SK-N-SH (cell line): Measurements from ENCODE around the gene NECTIN2. TPM values are rescaled to one million over a fixed set of nuclear protein-coding genes. Genes with fewer than 3 reads are reported as not detected.

Source experiments
- CTCF ChIA-PET: fragments of 300-600, 350-600 bp; formaldehyde crosslinking; extraction: SDS; loops from one replicate; lab custom pipeline; 2021; lab: Yijun Ruan, JAX
- POLR2A ChIA-PET: fragments of 350-600 bp; sonication (Branson Sonifier 250); formaldehyde crosslinking; extraction: SDS; loops from one replicate; lab custom pipeline; 2020; ENCODE audit warnings: antibody characterized with exemption, inconsistent platforms; lab: Yijun Ruan, JAX
- DNase-seq: peaks from one replicate; pipeline ENCODE4 v3.0.0; 2012
- H2AFZ ChIP-seq: fragments of 200-600 bp; sonication (generic); 2 replicates; pipeline ENCODE4 v1.8.1; 2016; ENCODE audit warnings: antibody characterized with exemption, mild to moderate bottlenecking, low read depth
- H3F3A ChIP-seq: fragments of 200-600 bp; sonication (generic); replicated peaks from 2 replicates; pipeline ENCODE3; 2016; ENCODE audit warnings: antibody characterized with exemption, mild to moderate bottlenecking; ENCODE audit not compliant: insufficient read depth
- H3K27ac ChIP-seq, 2 experiments: fragments of 200-500 bp in 1 of 2; fragments of 200-600 bp in 1 of 2; sonication (Bioruptor generic) in 1 of 2; sonication (generic), shearing (Covaris generic) in 1 of 2; 2 replicates each; pipeline versions ENCODE4 v1.5.1 to v1.6.1; 2014 to 2016; ENCODE audit warnings: low read depth in 2 of 2, inconsistent platforms in 1 of 2, low read length in 1 of 2, mild to moderate bottlenecking in 1 of 2, mixed read lengths in 1 of 2
- H3K27me3 ChIP-seq: fragments of 200-600 bp; sonication (generic), shearing (Covaris generic); 2 replicates; pipeline ENCODE4 v1.6.1; 2016; ENCODE audit warnings: mixed run types; ENCODE audit not compliant: insufficient read depth
- H3K36me3 ChIP-seq, 2 experiments: fragments of 200-500 bp in 1 of 2; fragments of 200-600 bp in 1 of 2; sonication (Bioruptor generic) in 1 of 2; sonication (generic) in 1 of 2; replicated peaks in 1 of 2; 2 replicates each; pipeline versions ENCODE3 to v1.5.1; 2014 to 2016; ENCODE audit warnings: low read length in 1 of 2, mild to moderate bottlenecking in 1 of 2; ENCODE audit not compliant: insufficient read depth in 2 of 2, control insufficient read depth in 1 of 2
- H3K4me1 ChIP-seq, 2 experiments: fragments of 200-500 bp in 1 of 2; fragments of 200-600 bp in 1 of 2; sonication (Bioruptor generic) in 1 of 2; sonication (generic), shearing (Covaris generic) in 1 of 2; 2 replicates each; pipeline versions ENCODE4 v1.5.1 to v1.6.1; 2014 to 2016; ENCODE audit warnings: low read depth in 1 of 2, low read length in 1 of 2, mixed run types in 1 of 2; ENCODE audit not compliant: insufficient read depth in 2 of 2, control insufficient read depth in 1 of 2
- H3K4me2 ChIP-seq: fragments of 200-600 bp; sonication (generic), shearing (Covaris generic); 2 replicates; pipeline ENCODE4 v1.6.1; 2017; ENCODE audit warnings: mixed run types
- H3K4me3 ChIP-seq, 2 experiments: fragments of 200-500 bp in 1 of 2; fragments of 200-600 bp in 1 of 2; sonication (Bioruptor generic) in 1 of 2; sonication (generic), shearing (Covaris generic) in 1 of 2; 2 replicates each; pipeline versions ENCODE4 v1.5.1 to v1.8.1; 2014 to 2016; ENCODE audit warnings: low read depth in 2 of 2, inconsistent platforms in 1 of 2, low read length in 1 of 2, mild to moderate bottlenecking in 1 of 2, mixed read lengths in 1 of 2, moderate library complexity in 1 of 2
- H3K79me2 ChIP-seq: fragments of 200-600 bp; sonication (generic); 2 replicates; pipeline ENCODE4 v1.8.1; 2017; ENCODE audit warnings: mild to moderate bottlenecking; ENCODE audit not compliant: insufficient read depth
- H3K9ac ChIP-seq: fragments of 200-600 bp; sonication (generic); 2 replicates; pipeline ENCODE4 v1.6.1; 2017; ENCODE audit warnings: mixed run types
- H3K9me2 ChIP-seq: fragments of 200-600 bp; sonication (generic); 2 replicates; pipeline ENCODE4 v1.6.1; 2017; ENCODE audit warnings: mixed run types
- H3K9me3 ChIP-seq: fragments of 200-600 bp; sonication (generic); 2 replicates; pipeline ENCODE4 v1.6.1; 2017; ENCODE audit warnings: mixed run types, mild to moderate bottlenecking, moderate library complexity
- H4K20me1 ChIP-seq: fragments of 200-600 bp; sonication (generic); 2 replicates; pipeline ENCODE4 v1.6.1; 2017; ENCODE audit warnings: mild to moderate bottlenecking, mixed run types; ENCODE audit not compliant: insufficient read depth
- CHD2 ChIP-seq: fragments of 150-350 bp; IDR thresholded peaks from 2 replicates; pipeline ENCODE4 v1.6.1; 2018; ENCODE audit warnings: low read length; ENCODE audit not compliant: partially characterized antibody
- ELF1 ChIP-seq: IDR thresholded peaks from 2 replicates; pipeline ENCODE4 v1.4.0; 2012
- FOSL2 ChIP-seq: IDR thresholded peaks from 2 replicates; pipeline ENCODE4 v1.4.0; 2012; ENCODE audit warnings: low read depth, mild to moderate bottlenecking, moderate library complexity, borderline replicate concordance
- GATA2 ChIP-seq: sonication (generic); formaldehyde crosslinking; IDR thresholded peaks from 2 replicates; pipeline ENCODE4 v1.5.0; 2020; ENCODE audit warnings: mild to moderate bottlenecking, missing genetic modification reagents
- NRF1 ChIP-seq: IDR thresholded peaks from 2 replicates; pipeline ENCODE4 v1.6.1; 2012; ENCODE audit warnings: low read depth, mild to moderate bottlenecking, low read length
- POLR2AphosphoS5 ChIP-seq: IDR thresholded peaks from 2 replicates; pipeline ENCODE4 v1.6.1; 2012; ENCODE audit warnings: low read depth, low read length
- TEAD4 ChIP-seq: IDR thresholded peaks from 2 replicates; pipeline ENCODE4 v1.4.0; 2012; ENCODE audit warnings: mild to moderate bottlenecking, borderline replicate concordance; ENCODE audit not compliant: insufficient read depth
- USF1 ChIP-seq: IDR thresholded peaks from 2 replicates; pipeline ENCODE4 v1.4.0; 2012; ENCODE audit warnings: low read depth, borderline replicate concordance
- WGBS: methylation state at CpG from one replicate; pipeline ENCODE4 v1.1.6; 2017; ENCODE audit warnings: low lambda C conversion rate; 5-methylcytosine and 5-hydroxymethylcytosine counted together
- polyA plus RNA-seq, 3 experiments: library from polyadenylated mRNA; depleted of rRNA; stranded (reverse); fragments of >200 nt; gene quantifications; 2 replicates each; pipeline ENCODE4 v1.2.3, GENCODE V29; 2012
- TF ChIP-seq, protein P1 (sequence below): IDR thresholded peaks from 2 replicates; pipeline ENCODE4; 2012

Gene NECTIN2
- polyA plus RNA-seq, 1 of the 3 experiments (the other 2 are of a cell fraction), result 121 TPM

GRCh38 chr19:44865196-44865767 is 19.2 kb downstream of the NECTIN2 start:
- 87% methylated on average over 13 of the region's 27 CpGs for WGBS
- no peak for DNase-seq
- Histone ChIP-seq H3K9me2 (no peaks in the 10 kb centered on the region), H3F3A (peaks cover 25% of the 10 kb centered on the region), H3K36me3 (peaks cover 0 to 17% of the 10 kb centered on the region in 2 experiments), H3K79me2 (peaks cover 61% of the 10 kb centered on the region), H3K4me2 (no peak overlapping the region), H3K4me3 (no peak overlapping the region), H4K20me1 (0 out of 2 replicates have a peak, but pooled peaks cover 4% of the 10 kb centered on the region), H3K4me1 (0 out of 4 replicates have a peak, but pooled peaks cover 0 to 5% of the 10 kb centered on the region in 2 experiments), H3K9me3 (no peaks in the 10 kb centered on the region), H2AFZ (no peak overlapping the region), H3K9ac (no peak overlapping the region), H3K27ac (no peak overlapping the region), H3K27me3 (no peaks in the 10 kb centered on the region)
- TF ChIP-seq NRF1, result no peak
- TF ChIP-seq, protein P1, sequence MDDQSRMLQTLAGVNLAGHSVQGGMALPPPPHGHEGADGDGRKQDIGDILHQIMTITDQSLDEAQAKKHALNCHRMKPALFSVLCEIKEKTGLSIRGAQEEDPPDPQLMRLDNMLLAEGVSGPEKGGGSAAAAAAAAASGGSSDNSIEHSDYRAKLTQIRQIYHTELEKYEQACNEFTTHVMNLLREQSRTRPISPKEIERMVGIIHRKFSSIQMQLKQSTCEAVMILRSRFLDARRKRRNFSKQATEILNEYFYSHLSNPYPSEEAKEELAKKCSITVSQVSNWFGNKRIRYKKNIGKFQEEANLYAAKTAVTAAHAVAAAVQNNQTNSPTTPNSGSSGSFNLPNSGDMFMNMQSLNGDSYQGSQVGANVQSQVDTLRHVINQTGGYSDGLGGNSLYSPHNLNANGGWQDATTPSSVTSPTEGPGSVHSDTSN, result no peak
- TF ChIP-seq USF1, result no peak
- POLR2A ChIA-PET, result no interaction called here
- CTCF ChIA-PET, result interaction anchor here (1.2 kb wide), 1 partner anchor 94 kb away, joined by 3 read pairs; no protein-coding TSS in a partner anchor

DNA sequence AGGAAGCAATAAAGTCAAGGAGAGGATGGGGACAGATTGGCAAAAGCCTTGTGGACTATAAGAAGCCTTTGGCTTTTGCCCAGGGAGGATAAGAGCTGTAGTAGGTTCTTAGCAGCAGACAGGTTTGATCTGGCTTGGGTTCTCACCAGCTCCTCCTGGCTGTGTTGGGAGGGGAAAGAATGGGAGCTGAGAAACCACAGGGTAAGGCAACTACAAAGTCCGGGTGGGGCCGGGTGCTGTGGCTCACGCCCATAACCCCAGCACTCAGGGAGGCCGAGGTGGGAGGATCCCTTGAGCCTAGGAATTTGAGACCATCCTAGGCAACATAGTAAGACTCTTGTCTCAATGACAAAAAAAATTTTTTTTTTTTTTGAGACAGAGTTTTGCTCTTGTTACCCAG is 20.6 kb downstream of the NECTIN2 start:
- peaks cover 0 to 15% of the 10 kb centered on the region in 2 experiments for H3K36me3 ChIP-seq
- 0 out of 4 replicates have a peak, but pooled peaks cover 0 to 7% of the 10 kb centered on the region in 2 experiments for H3K4me1 ChIP-seq
- CTCF ChIA-PET, result interaction anchor here (1.0 to 1.1 kb wide), 2 partner anchors 10 to 82 kb away, joined by 3 to 4 read pairs; no protein-coding TSS in a partner anchor
- no peak overlapping the region for H3K4me2 ChIP-seq
- H3K9ac ChIP-seq, result no peak overlapping the region
- peaks cover 60% of the 10 kb centered on the region for H3K79me2 ChIP-seq
- H4K20me1 ChIP-seq, result 0 out of 2 replicates have a peak, but pooled peaks cover 4% of the 10 kb centered on the region
- POLR2A ChIA-PET, result no interaction called here
- H3F3A ChIP-seq, result peaks cover 28% of the 10 kb centered on the region
- H3K27me3 ChIP-seq, result no peaks in the 10 kb centered on the region
- H2AFZ ChIP-seq, result no peak overlapping the region
- no peaks in the 10 kb centered on the region for H3K9me2 ChIP-seq
- H3K4me3 ChIP-seq, result no peak overlapping the region
- DNase-seq, result no peak
- no peak for TF ChIP-seq POLR2AphosphoS5
- TF ChIP-seq TEAD4, result no peak
- no peak for TF ChIP-seq CHD2
- TF ChIP-seq GATA2 (CRISPR knock-in tag), result no peak
- no peak for TF ChIP-seq ELF1
- TF ChIP-seq FOSL2, result no peak
- H3K27ac ChIP-seq, result no peak overlapping the region
- H3K9me3 ChIP-seq, result no peaks in the 10 kb centered on the region
- WGBS, result 95% methylated on average over 3 of the region's 4 CpGs
